GM18499 (cell line): ENCODE measurements around the gene HMG20B.
"Not testable (repeated sequence)": the region's sequence is repeated elsewhere in the genome, so short reads cannot be mapped to it uniquely, and the experiment has no call there.

Experiments
- ATAC-seq: cut with Tn5 transposase; IDR thresholded peaks from one replicate; pipeline ENCODE4 v1.9.1; 2021; ENCODE audit warnings: moderate number of reproducible peaks; ENCODE audit not compliant: insufficient read depth, unreplicated experiment

The HMG20B gene

DNA sequence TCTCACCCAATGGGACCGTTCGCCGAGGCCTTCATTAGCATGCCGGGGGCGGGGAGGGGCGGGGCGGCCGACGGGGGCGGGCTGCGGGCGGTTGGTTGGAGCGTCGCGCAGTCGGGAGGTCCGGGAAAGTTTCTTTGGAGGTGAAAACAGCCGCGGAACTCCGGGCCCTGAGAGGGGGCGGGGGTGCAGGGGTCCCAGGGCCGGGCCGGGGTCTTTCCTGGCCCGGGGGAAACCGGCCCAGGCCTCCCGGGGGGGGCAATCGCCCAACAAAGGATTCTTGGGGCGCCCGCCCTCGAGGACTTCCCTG lies at the start of gene HMG20B:
Gene HMG20B, plus strand, starts transcription at position 90 of the 307 bp plus-strand sequence. CDS start 366 bp downstream, outside the sequence.
- ATAC-seq, result no peak

DNA sequence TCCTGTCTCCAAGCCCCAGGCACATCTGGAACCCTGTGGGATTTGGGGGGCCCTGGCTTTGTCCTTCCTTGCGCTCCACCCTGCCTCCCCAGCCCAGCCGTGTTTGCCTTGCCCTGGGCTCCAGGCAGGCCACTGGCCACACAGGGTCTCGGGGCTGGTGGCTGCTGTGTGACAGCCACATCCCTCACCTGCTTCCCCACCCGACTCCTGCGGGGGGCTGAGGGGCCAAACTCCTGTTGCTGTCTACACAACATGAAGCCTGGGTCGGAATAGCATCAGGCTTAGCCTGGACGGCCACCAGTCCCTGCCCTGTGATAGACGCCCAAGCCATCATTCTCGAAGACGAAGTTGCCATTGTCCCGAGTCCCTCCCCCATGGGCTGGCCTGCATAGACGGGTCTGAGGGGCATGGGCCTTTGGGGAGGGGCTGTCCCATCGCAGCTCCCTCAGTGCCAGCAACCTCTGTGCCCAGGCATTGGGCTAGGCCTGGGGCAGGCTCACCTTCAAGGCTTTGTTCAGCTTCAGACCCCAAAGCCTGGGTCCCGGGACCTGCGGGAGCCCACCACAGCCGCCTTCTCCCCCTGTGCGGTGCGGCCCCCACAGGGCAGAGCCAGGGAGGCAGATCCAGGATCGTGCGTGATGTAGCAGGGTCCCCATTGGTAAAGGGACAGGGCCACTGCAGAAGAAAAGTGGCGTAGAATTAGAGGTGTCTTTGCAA lies 49.2 kb upstream of the HMG20B start:
- no peak for ATAC-seq

DNA sequence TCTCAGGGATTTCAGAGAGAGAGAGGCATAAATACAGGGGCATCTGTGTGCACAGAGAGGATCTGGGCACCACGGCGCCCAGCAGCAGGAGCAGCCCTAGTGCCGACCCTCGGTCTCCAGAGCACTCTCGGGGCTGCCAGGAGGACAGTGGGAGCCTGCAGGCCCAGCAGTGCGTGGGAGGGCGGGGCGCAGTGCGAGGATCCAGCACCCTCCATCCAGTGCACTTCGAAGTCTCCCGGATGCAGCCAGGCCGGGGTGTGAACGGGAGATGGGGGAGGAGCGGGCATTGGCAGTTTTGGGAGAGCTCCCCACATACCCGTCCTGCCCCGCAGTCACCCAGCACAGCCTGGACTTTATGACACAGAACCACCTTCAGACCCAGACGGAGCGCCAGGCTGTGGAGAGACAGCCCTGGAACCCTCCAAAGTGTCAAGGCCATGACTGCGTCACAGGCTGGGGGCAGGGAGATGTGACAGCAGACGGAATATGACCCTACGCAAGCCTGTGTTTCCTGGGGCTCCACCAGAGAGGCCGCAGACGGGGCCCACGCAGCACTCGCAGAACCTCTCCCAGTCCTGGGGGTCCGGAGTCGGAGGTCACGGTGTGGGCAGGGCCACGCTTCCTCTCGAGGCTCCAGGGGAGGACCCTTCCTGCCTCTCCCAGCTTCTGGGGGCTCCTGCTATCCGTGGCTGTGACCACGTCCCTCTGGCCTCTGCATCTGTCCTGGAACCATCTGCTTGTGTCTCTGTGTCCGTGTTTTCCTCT lies 48.5 kb upstream of the HMG20B start:
- no peak for ATAC-seq

DNA sequence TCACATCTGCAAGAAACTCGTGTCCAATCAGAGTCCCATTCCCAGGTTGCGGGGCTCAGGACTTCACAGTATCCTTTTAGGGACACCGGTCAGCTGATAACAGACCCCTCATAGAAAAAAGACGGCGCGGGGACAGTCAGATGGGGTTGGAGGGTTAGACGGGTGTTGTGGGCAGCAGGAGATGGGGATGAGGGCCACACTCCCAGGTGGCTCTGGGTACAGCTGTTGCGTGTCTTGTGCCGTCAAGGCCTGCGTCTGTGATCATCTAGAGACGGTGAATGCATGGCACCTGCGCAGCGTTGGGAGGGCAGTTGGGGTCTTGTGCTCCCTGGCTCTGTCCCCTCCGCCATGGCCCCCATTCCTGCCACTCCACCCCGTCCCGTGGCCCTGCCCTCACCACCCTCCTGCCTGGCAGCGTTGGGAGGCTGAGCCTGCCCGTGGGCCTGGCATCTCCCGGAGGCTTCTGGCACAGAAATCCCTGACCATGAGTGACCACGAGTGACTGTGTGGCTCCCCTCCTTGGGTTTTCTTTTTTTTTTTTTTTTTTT lies 47.8 kb upstream of the HMG20B start:
- no peak for ATAC-seq

DNA sequence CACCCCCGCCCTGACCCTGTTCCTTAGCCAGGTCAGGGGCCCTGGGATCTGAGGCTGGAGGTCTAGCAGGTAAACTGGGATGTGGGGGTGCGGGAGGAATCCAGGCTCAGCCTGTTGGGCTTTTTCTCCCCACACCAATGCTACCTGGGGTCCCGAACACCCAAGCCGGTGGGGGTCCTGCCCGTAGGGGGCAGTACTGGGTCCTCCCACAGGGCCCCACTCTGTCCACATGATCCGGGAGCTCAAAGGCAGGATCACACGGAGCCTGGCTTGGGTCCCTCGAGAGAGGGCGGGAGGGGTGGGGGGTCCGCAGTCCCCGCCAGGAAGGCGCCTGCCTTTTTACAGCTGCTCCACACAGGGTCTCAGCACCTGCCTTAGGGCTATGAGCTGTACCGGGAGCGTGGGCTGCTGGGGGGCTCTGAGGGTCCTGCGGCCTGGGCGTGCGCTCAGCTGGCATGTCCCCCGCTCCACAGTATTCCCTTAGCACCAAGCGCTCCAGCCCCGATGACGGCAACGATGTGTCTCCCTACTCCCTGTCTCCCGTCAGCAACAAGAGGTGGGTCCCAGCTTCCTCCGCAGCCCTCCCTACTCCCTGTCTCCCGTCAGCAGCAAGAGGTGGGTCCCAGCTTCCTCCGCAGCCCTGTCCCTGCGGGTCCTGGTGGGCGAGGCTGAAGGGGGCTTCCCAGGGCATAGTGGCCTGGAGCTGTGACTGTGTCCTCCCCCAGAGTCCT lies 46.1 kb upstream of the HMG20B start:
- no peak for ATAC-seq

DNA sequence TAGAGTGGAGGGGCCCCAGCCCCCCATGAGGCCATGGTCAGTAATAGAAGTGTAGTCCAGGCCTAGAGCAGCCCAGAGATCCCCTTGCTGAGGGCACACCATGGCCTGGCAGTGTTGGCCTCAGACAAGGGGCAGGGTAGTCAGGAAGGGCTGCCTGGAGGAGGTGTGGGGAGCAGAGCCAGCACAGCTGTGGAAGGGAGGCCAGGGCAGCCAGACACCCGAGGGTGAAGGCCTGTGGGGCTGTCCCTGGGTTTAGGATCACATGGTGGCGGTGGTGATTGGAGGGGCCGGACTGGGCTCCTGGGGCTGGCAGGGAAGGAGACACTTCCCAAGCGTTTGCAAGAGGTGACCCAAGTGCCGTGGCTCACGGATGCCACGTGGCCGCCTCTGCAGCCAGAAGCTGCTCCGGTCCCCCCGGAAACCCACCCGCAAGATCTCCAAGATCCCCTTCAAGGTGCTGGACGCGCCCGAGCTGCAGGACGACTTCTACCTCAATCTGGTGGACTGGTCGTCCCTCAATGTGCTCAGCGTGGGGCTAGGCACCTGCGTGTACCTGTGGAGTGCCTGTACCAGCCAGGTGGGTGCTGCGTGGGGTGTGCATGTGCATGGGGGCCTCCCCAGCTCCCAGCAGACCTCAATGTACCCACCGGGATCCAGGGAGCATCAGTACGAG lies 45.4 kb upstream of the HMG20B start:
- no peak for ATAC-seq

DNA sequence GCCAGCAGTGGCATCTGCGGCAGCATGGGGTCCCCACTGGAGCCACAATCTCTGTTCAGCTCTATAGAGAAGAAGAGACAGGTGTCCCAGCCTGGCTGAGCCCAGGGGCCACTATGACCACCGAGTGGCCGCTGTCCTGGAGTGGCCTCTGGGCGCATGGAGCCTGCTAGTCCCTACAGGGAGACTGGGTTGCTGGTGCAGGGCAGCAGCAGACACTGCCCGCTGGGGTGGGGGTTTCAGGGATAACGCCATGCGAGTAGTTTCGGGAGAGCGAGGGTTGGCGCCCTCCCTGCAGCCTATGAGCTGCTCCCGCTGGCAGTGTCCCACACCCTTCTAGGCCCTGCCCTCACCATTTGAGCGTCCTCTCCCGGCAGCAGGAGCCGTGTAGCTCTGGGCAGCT lies 44.7 kb upstream of the HMG20B start:
- no peak for ATAC-seq

DNA sequence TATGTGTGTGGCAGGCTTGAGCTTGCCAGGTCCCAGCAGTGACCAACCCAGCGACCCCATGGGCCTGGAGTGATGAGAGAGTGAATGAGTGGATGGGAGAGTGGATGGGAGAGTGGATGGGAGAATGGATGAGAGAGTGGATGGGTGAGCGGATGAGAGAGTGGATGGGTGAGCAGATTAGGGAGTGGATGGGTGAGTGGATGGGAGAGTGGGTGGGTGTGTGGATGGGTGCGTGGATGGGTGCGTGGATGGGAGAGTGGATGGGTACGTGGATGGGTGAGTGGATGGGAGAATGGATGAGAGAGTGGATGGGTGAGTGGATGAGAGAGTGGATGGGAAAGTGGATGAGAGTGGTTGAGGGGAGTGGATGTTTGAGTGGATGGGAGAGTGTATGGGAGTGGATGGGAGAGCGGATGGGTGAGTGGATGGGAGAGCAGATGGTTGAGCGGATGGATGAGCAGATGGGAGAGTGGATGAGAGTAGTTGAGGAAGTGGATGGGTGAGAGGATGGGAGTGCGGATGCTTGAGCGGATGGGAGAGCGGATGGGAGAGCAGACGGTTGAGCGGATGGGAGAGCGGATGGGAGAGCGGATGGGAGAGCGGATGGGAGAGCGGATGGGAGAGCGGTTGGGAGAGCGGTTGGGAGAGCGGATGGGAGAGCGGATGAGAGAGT lies 44.1 kb upstream of the HMG20B start:
- ATAC-seq, result no peak

DNA sequence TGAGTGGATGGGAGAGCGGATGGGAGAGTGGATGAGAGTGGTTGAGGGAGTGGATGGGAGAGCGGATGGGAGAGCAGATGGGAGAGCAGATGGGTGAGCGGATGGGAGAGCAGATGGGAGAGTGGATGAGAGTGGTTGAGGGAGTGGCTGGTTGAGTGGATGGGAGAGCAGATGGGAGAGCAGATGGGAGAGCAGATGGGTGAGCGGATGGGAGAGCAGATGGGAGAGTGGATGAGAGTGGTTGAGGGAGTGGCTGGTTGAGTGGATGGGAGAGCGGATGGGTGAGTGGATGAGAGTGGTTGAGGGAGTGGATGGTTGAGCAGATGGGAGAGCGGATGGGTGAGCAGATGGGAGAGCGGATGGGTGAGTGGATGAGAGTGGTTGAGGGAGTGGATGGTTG lies 43.4 kb upstream of the HMG20B start:
- not testable (repeated sequence) for ATAC-seq

DNA sequence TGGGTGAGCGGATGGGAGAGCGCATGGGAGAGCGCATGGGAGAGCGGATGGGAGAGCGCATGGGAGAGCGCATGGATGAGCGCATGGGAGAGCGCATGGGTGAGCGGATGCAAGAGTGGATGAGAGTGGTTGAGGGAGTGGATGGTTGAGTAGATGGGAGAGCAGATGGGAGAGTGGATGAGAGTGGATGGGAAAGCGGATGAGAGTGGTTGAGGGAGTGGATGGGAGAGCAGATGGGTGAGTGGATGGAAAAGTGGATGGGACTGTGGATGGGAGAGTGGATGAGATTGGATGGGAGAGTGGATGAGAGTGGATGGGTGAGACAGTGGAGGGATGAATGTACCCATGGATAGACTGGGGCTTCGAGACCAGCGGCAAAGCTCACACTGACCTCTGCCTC lies 42.4 kb upstream of the HMG20B start:
- ATAC-seq, result no peak

DNA sequence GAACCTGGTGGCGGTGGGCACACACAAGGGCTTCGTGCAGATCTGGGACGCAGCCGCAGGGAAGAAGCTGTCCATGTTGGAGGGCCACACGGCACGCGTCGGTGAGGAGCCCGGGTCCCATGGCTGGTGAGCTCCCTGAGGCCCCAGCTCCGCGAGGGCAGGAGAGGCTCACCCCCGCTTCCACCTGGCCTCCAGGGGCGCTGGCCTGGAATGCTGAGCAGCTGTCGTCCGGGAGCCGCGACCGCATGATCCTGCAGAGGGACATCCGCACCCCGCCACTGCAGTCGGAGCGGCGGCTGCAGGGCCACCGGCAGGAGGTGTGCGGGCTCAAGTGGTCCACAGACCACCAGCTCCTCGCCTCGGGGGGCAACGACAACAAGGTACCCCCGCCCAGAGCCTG lies 41.0 kb upstream of the HMG20B start:
- ATAC-seq, result no peak

DNA sequence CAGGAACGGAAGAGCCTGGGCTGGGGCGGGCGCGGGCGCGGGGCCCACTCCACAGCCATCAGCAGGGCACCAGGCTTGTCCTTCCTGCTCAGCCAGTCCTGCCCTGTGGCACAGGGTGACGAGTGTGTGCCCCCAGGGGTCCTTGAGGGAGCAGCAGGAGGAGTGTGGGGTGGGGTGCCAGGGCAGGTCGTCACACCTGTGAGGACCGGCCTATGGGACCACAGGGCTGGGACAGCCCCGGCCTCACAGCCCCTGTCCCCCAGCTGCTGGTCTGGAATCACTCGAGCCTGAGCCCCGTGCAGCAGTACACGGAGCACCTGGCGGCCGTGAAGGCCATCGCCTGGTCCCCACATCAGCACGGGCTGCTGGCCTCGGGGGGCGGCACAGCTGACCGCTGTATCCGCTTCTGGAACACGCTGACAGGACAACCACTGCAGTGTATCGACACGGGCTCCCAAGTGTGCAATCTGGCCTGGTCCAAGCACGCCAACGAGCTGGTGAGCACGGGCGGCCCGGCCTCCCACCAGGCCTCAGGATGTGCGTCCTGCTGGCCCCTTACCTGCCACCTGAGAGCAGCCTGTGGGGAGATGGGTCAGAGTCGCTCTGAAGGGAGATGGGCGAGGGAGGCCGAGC lies 40.5 kb upstream of the HMG20B start:
- no peak for ATAC-seq

DNA sequence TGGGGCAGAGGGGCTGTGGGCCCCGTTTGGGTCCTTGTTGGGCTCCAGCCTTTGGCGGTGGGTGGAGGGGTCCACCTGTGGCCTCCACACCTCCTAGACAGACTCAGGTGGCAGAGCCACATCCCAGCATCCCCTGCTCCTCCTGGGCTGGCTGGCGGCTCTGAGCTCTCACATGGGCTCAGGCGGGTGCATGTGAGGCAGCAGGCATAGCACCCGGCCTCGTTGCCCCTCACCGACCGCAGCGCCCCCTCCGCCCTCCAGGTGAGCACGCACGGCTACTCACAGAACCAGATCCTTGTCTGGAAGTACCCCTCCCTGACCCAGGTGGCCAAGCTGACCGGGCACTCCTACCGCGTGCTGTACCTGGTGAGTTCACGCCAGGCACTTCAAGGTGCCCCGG lies 39.7 kb upstream of the HMG20B start:
- no peak for ATAC-seq

DNA sequence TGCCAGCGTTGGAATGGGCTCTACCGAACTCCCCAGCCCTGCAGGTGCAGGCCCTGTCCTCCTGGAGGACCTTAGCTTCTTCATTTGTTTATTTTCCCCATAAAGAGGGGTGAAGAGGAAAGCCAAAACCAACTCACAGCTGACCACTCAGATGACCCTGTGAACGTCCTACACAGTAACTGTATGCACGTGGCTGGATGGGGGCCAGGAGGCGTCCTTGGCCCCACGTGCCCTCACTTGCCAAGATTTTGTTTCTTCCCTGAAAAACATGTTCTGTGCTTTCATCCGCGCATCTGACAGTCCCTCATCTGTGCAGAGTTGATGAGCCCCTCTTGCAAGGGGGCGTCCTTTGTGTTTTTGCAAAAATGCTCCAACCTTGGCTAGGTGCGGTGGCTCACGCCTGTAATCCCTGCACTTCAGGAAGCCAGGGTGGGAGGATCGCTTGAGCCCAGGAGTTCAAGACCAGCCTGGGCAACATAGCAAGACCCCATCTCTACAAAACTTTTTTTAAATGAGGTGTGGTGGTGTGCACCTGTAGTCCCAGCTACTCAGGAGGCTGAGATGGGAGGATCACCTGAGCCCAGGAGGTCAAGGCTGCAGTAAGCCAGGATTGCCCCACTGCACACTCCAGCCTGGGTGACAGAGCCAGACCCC lies 39.1 kb upstream of the HMG20B start:
- ATAC-seq, result no peak

DNA sequence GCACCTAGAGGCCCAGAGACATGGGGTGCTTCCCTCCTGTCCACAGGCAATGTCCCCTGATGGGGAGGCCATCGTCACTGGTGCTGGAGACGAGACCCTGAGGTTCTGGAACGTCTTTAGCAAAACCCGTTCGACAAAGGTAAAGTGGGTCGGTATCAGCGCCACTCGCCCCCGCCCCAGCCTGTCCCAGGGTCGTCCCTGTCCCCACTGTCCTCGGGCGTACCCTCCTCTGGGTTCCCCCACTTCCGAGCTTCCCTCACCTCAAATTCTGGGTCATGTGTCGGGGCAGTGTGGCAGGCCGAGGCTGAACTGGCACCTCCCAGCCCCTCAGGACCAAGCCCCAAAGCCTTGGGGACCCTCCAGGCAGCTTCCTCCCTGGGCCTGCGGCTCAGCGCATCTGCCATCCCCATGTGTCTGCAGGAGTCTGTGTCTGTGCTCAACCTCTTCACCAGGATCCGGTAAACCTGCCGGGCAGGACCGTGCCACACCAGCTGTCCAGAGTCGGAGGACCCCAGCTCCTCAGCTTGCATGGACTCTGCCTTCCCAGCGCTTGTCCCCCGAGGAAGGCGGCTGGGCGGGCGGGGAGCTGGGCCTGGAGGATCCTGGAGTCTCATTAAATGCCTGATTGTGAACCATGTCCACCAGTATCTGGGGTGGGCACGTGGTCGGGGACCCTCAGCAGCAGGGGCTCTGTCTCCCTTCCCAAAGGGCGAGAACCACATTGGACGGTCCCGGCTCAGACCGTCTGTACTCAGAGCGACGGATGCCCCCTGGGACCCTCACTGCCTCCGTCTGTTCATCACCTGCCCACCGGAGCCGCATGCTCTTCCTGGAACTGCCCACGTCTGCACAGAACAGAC lies 38.1 kb upstream of the HMG20B start:
- ATAC-seq, result no peak

DNA sequence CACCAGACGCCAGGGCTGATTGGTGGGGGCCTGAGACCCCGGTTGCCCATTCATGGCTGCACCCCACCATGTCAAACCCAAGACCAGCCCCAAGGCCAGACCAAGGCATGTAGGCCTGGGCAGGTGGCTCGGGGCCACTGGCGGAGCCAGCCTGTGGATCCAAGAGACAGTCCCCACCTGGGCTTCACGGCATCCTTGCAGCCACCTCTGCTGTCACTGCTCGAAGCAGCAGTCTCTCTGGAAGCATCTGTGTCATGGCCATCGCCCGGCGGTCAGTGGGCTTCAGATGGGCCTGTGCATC lies 37.6 kb upstream of the HMG20B start:
- no peak for ATAC-seq

DNA sequence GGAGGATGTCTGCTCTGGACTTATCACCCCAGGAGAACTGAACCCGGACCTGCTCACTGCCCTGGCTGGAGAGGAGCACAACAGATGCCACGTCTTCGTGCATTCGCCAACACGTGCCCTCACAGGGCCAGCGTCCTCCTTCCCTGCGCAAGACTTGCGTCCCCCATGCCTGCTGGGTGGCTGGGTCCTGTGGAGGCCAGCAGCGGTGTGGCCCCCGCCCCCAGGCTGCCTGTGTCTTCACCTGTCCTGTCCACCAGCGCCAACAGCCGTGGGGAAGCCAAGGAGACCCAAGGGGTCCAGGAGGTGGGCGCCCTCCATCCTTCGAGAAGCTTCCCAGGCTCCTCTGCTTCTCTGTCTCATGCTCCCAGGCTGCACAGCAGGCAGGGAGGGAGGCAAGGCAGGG lies 37.2 kb upstream of the HMG20B start:
- no peak for ATAC-seq

DNA sequence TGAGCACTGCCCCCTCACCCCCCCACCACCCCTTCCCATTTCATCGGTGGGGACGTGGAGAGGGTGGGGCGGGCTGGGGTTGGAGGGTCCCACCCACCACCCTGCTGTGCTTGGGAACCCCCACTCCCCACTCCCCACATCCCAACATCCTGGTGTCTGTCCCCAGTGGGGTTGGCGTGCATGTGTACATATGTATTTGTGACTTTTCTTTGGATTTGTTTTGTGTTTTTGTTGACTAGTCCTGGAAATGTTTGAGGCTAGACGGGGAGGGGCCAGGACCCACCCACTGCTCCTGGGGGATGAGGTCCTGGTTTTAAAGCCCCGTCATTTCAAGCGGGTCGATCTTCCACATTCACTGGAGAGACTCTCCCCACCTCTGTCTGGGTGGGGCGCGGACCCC lies 36.8 kb upstream of the HMG20B start:
- no peak for ATAC-seq
